Measurements from ENCODE around the gene TOX3. TPM values are rescaled to one million over a fixed set of nuclear protein-coding genes. Genes with fewer than 3 reads are reported as not detected.

TOX3 gene
- total and polyA plus RNA-seq, 2 of the 13 experiments (the other 11 are each of a cell fraction or from before 2014, with no cell fraction given) = 14.5 to 98.6 TPM

DNA sequence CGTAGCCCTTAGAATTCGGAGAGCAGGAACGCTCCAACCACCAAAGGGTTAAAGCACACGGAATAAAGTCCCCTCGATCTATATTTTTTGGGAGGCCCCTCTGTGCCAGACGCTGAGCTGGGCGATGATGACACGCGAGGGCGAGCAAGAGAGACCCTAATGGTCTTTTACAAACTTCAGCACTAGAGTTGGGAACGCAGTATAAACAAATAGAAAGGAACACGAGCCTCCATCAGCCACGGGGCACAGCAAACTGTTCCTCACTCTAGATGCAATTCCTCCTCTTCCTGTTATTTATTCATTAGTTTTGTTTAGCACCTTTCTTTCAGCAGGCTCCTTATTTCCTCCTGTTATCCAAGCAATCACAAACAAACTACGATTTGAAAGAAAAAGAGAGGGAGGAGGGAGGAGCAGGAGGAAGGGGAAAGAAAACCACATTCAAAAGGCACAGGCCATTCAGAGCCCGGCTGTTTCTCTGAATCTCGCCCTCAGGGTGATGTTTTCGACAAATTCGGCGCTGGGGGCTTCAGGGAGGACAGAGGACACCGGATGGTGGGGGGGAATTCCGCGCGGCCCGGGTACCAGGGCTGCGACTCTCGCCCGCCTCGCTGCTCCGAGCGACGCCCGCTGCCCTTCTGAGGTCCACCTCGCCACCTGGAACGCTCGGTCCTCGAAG, 1.6 kb downstream of the TOX3 start (continued):
- TF ChIP-seq CBX2 (IDR thresholded peaks at IDR 0.05; ENCODE audit: low read depth, low read length) = no peak
- TF ChIP-seq CBX2 (CRISPR knock-in tag; IDR thresholded peaks at IDR 0.05; ENCODE audit: low read depth) = no peak
- no peak for TF ChIP-seq MIER3 (CRISPR knock-in tag; IDR thresholded peaks at IDR 0.05; ENCODE audit: borderline replicate concordance)
- TF ChIP-seq, protein P1, sequence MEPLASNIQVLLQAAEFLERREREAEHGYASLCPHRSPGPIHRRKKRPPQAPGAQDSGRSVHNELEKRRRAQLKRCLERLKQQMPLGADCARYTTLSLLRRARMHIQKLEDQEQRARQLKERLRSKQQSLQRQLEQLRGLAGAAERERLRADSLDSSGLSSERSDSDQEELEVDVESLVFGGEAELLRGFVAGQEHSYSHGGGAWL (CRISPR knock-in tag; IDR thresholded peaks at IDR 0.05) = no peak
- no peak for TF ChIP-seq SMARCC2 (IDR thresholded peaks at IDR 0.05)
- TF ChIP-seq ARID4A (CRISPR knock-in tag; IDR thresholded peaks at IDR 0.05; ENCODE audit: borderline replicate concordance) = no peak
- no peak for TF ChIP-seq KDM5B (CRISPR knock-in tag; IDR thresholded peaks at IDR 0.05; ENCODE audit: borderline replicate concordance)
- TF ChIP-seq, protein P2, sequence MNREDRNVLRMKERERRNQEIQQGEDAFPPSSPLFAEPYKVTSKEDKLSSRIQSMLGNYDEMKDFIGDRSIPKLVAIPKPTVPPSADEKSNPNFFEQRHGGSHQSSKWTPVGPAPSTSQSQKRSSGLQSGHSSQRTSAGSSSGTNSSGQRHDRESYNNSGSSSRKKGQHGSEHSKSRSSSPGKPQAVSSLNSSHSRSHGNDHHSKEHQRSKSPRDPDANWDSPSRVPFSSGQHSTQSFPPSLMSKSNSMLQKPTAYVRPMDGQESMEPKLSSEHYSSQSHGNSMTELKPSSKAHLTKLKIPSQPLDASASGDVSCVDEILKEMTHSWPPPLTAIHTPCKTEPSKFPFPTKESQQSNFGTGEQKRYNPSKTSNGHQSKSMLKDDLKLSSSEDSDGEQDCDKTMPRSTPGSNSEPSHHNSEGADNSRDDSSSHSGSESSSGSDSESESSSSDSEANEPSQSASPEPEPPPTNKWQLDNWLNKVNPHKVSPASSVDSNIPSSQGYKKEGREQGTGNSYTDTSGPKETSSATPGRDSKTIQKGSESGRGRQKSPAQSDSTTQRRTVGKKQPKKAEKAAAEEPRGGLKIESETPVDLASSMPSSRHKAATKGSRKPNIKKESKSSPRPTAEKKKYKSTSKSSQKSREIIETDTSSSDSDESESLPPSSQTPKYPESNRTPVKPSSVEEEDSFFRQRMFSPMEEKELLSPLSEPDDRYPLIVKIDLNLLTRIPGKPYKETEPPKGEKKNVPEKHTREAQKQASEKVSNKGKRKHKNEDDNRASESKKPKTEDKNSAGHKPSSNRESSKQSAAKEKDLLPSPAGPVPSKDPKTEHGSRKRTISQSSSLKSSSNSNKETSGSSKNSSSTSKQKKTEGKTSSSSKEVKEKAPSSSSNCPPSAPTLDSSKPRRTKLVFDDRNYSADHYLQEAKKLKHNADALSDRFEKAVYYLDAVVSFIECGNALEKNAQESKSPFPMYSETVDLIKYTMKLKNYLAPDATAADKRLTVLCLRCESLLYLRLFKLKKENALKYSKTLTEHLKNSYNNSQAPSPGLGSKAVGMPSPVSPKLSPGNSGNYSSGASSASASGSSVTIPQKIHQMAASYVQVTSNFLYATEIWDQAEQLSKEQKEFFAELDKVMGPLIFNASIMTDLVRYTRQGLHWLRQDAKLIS (CRISPR knock-in tag; IDR thresholded peaks at IDR 0.05) = peak; percentile 78
- no peak for TF ChIP-seq HDAC2 (CRISPR knock-in tag; IDR thresholded peaks at IDR 0.05)
- TF ChIP-seq STAT6 (CRISPR knock-in tag; IDR thresholded peaks at IDR 0.05; ENCODE audit: borderline replicate concordance) = no peak
- peak; percentile 37 for TF ChIP-seq HNRNPLL (IDR thresholded peaks at IDR 0.05; ENCODE audit: low read depth, low read length, poor library complexity, severe bottlenecking)
- TF ChIP-seq, protein P3, sequence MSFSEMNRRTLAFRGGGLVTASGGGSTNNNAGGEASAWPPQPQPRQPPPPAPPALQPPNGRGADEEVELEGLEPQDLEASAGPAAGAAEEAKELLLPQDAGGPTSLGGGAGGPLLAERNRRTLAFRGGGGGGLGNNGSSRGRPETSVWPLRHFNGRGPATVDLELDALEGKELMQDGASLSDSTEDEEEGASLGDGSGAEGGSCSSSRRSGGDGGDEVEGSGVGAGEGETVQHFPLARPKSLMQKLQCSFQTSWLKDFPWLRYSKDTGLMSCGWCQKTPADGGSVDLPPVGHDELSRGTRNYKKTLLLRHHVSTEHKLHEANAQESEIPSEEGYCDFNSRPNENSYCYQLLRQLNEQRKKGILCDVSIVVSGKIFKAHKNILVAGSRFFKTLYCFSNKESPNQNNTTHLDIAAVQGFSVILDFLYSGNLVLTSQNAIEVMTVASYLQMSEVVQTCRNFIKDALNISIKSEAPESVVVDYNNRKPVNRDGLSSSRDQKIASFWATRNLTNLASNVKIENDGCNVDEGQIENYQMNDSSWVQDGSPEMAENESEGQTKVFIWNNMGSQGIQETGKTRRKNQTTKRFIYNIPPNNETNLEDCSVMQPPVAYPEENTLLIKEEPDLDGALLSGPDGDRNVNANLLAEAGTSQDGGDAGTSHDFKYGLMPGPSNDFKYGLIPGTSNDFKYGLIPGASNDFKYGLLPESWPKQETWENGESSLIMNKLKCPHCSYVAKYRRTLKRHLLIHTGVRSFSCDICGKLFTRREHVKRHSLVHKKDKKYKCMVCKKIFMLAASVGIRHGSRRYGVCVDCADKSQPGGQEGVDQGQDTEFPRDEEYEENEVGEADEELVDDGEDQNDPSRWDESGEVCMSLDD (CRISPR knock-in tag; IDR thresholded peaks at IDR 0.05; ENCODE audit: borderline replicate concordance) = no peak
